Nephron (organoid): ENCODE results near the gene HBG1.
"Not testable (repeated sequence)": the region's sequence is repeated elsewhere in the genome, so short reads cannot be mapped to it uniquely, and the experiment has no call there.

Experiments
- H3K27ac Mint-ChIP-seq, 3 experiments: 2 replicates each; pipeline ENCODE4 v1.8.0; 2020; ENCODE audit warnings: mixed read lengths in 3 of 3, mild to moderate bottlenecking in 2 of 3, moderate library complexity in 1 of 3
- H3K27me3 Mint-ChIP-seq: 2 replicates; pipeline ENCODE4 v1.8.0; 2021; ENCODE audit warnings: low read depth, mild to moderate bottlenecking, moderate library complexity, mixed read lengths
- H3K36me3 Mint-ChIP-seq: 2 replicates; pipeline ENCODE4 v1.8.0; 2020; ENCODE audit warnings: low read depth, mixed read lengths
- H3K4me1 Mint-ChIP-seq: 2 replicates; pipeline ENCODE4 v1.8.0; 2020; ENCODE audit warnings: mixed read lengths
- H3K4me3 Mint-ChIP-seq, 3 experiments: 2 replicates each; pipeline ENCODE4 v1.8.0; 2020; ENCODE audit warnings: mild to moderate bottlenecking in 3 of 3, mixed read lengths in 3 of 3, moderate library complexity in 2 of 3
- H3K9me3 Mint-ChIP-seq: 2 replicates; pipeline ENCODE4 v1.8.0; 2020; ENCODE audit warnings: mixed read lengths
- CTCF ChIP-seq, 3 experiments: fragments of 200-600 bp; sonication (generic); IDR thresholded peaks; one replicate each; pipeline ENCODE4 v1.5.0; 2021; ENCODE audit warnings: antibody characterized with exemption in 3 of 3; ENCODE audit not compliant: unreplicated experiment in 3 of 3

Gene HBG1

DNA sequence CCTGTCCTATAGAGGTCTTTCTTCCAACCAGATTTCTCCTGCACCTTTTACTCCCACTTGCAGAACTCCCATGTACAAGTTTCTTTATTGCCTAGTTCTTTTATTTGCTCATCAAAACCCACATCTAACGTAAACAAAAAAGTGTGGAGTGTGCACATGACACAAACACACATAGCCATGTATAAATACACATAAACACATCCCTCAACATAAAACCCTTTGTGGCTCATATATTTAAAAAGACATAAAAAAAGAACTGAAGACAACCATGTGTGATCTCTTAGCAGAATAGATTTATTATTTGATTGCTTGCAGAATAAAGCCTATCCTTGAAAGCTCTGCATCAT, 3.2 kb upstream of the HBG1 start:
- Mint-ChIP-seq H3K27me3 (no peaks in the 10 kb centered on the region), H3K4me1 (no peaks in the 10 kb centered on the region), H3K4me3 (no peak overlapping the region), H3K36me3 (no peaks in the 10 kb centered on the region), H3K27ac (peak overlapping the region in 1 of 3 experiments; percentile 40), H3K9me3 (no peaks in the 10 kb centered on the region)
- no peak for TF ChIP-seq CTCF (IDR thresholded peaks at IDR 0.05; ENCODE audit: unreplicated experiment in 3 of 3)

DNA sequence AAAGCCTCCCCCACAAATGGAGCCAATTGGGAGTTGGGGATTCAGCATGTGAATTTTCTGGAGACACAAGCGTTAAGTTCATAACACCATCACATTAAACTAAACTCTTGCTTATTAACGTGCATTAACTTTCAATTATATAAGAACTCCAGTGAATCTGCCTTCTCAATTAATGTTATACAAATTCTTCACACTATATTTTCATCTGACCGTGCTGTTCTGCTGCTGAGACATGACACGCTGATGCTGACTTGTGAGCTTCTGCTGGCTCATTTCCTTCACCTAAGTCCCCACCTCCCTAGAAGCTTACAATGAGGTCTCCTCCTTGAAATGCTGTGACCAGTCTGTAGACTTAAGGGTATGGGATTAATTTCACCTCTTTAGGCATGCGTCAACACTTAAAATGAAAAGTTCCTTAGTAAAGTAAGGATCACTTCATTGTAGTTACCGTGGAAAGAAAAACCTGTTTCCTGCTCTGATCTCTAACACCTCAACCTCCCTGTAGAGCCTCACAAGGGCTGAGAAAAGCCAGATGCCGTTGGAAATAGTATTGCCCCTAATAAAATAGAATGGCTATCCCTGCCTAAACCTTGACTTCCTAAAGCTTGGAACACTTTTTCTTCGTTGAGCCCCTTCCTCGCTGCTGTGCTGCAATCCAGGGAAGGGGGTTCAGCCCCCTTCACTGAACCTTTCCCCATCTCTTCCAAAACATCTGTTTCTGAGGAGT, 2.7 kb upstream of the HBG1 start:
- no peaks in the 10 kb centered on the region for H3K9me3 Mint-ChIP-seq
- H3K27me3 Mint-ChIP-seq = no peaks in the 10 kb centered on the region

GRCh38 chr11:5251746-5252145, 2.1 kb upstream of the HBG1 start:
- Mint-ChIP-seq H3K4me3 (no peak overlapping the region), H3K4me1 (no peaks in the 10 kb centered on the region), H3K27ac (no peak overlapping the region), H3K36me3 (no peaks in the 10 kb centered on the region), H3K9me3 (no peaks in the 10 kb centered on the region), H3K27me3 (no peaks in the 10 kb centered on the region)
- no peak for TF ChIP-seq CTCF (IDR thresholded peaks at IDR 0.05; ENCODE audit: unreplicated experiment in 3 of 3)

More for the DNA sequence above, 2.7 kb upstream of the HBG1 start:
- no peak for TF ChIP-seq CTCF (IDR thresholded peaks at IDR 0.05; ENCODE audit: unreplicated experiment in 3 of 3)
- H3K4me3 Mint-ChIP-seq = no peak overlapping the region
- no peaks in the 10 kb centered on the region for H3K4me1 Mint-ChIP-seq
- H3K36me3 Mint-ChIP-seq = no peaks in the 10 kb centered on the region
- H3K27ac Mint-ChIP-seq = peak overlapping the region in 1 of 3 experiments; percentile 40

DNA sequence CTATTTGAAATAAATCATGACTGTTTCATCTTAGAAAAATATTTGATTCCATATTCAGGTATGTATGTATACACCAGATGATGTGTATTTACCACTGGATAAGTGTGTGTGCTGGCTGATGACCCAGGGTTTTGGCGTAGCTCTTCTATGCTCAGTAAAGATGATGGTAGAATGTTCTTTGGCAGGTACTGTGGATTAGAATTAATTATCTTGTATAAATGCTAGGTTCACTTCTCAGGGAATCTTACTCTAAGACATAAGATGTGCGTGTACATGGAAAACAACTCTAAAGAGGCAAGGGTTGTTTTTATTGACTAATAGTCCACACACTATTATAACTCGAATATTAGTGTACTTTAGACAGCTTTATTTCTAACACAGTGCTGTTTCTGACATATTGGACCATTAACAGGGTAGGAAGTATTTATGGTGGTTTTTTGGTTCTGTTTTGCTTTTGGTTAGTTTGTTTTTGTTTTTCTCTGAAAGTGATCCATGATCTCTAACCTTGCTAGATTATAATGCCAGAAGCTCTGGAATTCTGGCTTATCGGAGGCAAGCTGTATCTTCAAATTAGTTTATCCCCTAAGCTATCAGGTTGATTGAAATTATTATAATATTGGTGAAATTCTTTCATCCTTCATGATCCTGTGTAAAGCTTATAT, 1.0 kb upstream of the HBG1 start:
- H3K9me3 Mint-ChIP-seq = no peaks in the 10 kb centered on the region
- no peaks in the 10 kb centered on the region for H3K4me1 Mint-ChIP-seq
- no peaks in the 10 kb centered on the region for H3K27me3 Mint-ChIP-seq
- no peaks in the 10 kb centered on the region for H3K36me3 Mint-ChIP-seq
- no peak overlapping the region for H3K27ac Mint-ChIP-seq
- no peak for TF ChIP-seq CTCF (IDR thresholded peaks at IDR 0.05; ENCODE audit: unreplicated experiment in 3 of 3)
- no peak overlapping the region for H3K4me3 Mint-ChIP-seq

DNA sequence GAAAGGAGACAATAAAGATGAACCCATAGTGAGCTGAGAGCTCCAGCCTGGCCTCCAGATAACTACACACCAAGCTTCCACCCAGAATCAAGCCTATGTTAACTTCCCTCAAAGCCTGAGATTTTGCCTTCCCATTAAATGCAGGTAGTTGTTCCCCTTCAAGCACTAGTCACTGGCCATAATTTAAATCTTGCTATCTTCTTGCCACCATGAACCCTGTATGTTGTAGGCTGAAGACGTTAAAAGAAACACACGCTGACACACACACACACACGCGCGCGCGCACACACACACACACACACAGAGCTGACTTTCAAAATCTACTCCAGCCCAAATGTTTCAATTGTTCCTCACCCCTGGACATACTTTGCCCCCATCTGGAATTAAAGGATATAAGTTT, 1.2 kb downstream of the HBG1 start:
- H3K36me3 Mint-ChIP-seq, H3K4me1 Mint-ChIP-seq, H3K9me3 Mint-ChIP-seq, H3K27ac Mint-ChIP-seq, H3K4me3 Mint-ChIP-seq, H3K27me3 Mint-ChIP-seq: not testable (repeated sequence)

DNA sequence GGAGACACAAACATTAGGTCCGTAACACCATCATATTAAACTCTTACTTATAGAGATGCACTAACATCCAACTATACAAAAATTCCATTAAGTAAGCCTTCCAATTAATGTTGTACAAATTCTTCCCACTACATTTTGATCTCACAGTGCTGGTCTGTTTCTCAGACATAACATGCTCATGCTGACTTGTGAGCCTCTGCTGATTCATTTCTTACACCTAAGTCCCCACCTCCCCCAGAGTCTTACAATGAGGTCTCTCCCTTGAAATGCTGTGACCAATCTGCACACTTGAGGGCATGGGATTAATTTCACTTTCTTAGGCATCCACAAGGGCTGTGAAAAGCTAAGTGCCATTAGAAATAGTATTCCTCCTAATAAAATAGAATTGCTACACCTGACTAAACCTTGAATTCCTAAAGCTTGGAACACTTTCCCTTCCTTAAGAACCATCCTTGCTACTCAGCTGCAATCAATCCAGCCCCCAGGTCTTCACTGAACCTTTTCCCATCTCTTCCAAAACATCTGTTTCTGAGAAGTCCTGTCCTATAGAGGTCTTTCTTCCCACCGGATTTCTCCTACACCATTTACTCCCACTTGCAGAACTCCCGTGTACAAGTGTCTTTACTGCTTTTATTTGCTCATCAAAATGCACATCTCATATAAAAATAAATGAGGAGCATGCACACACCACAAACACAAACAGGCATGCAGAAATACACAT, 2.0 kb downstream of the HBG1 start:
- no peaks in the 10 kb centered on the region for H3K27me3 Mint-ChIP-seq
- H3K36me3 Mint-ChIP-seq = no peaks in the 10 kb centered on the region
- no peaks in the 10 kb centered on the region for H3K4me1 Mint-ChIP-seq
- TF ChIP-seq CTCF (IDR thresholded peaks at IDR 0.05; ENCODE audit: unreplicated experiment in 3 of 3) = no peak
- H3K4me3 Mint-ChIP-seq = no peak overlapping the region
- peak overlapping the region in 1 of 3 experiments; percentile 4 for H3K27ac Mint-ChIP-seq
- no peaks in the 10 kb centered on the region for H3K9me3 Mint-ChIP-seq
